Measurements from ENCODE around the gene NAA15.
"Not testable (repeated sequence)": the region's sequence is repeated elsewhere in the genome, so short reads cannot be mapped to it uniquely, and the experiment has no call there.

GRCh38 chr4:139255581-139255980, 45.7 kb upstream of the NAA15 start:
- not testable (repeated sequence) for TF ChIP-seq EZH2phosphoT487 (IDR thresholded peaks at IDR 0.05; ENCODE audit: insufficient read depth, low read depth); EZH2 (IDR thresholded peaks at IDR 0.05; ENCODE audit: insufficient read depth, poor library complexity, severe bottlenecking)
